IMR-90 (cell line): ENCODE data around the gene MAP3K3.

Experiments used
- CTCF ChIP-seq: conservative IDR thresholded peaks from 2 replicates; pipeline ENCODE4 v1.5.1; 2012; ENCODE audit warnings: mild to moderate bottlenecking, low read depth, low read length, improper control_type of control experiment
- MAZ ChIP-seq: IDR thresholded peaks from 2 replicates; pipeline ENCODE4 v1.6.1; 2012; ENCODE audit warnings: low read depth, mild to moderate bottlenecking, low read length, improper control_type of control experiment, moderate library complexity, borderline replicate concordance
- POLR2A ChIP-seq: IDR thresholded peaks from 2 replicates; pipeline ENCODE4 v1.6.1; 2012; ENCODE audit warnings: mild to moderate bottlenecking, low read depth, low read length

- no peak for TF ChIP-seq MAZ
- no peak for TF ChIP-seq CTCF
- no peak for TF ChIP-seq POLR2A
These were observed 118.4 kb downstream of the MAP3K3 start for GRCh38 chr17:63740464-63741142.
